Measurements from ENCODE around the gene CNOT2.
"Not testable (repeated sequence)": the region's sequence is repeated elsewhere in the genome, so short reads cannot be mapped to it uniquely, and the experiment has no call there.

The CNOT2 gene

GRCh38 chr12:70252832-70253231 is 9.6 kb downstream of the CNOT2 start:
- FAIRE-seq = no peak

- no peak for FAIRE-seq
These were observed 11.0 kb downstream of the CNOT2 start for GRCh38 chr12:70254225-70254624.

- FAIRE-seq = no peak
These were observed 11.6 kb downstream of the CNOT2 start for GRCh38 chr12:70254846-70255245.

- no peak for FAIRE-seq
These were observed 12.1 kb downstream of the CNOT2 start for GRCh38 chr12:70255311-70255710.

- no peak for FAIRE-seq
These were observed 15.6 kb downstream of the CNOT2 start for GRCh38 chr12:70258605-70259403.

- no peak for FAIRE-seq
These were observed 17.4 kb downstream of the CNOT2 start for GRCh38 chr12:70260646-70261045.

- FAIRE-seq = no peak
These were observed 21.0 kb downstream of the CNOT2 start for GRCh38 chr12:70264067-70264867.

GRCh38 chr12:70265132-70265531 is 21.9 kb downstream of the CNOT2 start:
- no peak for FAIRE-seq

- no peak for FAIRE-seq
These were observed 24.3 kb downstream of the CNOT2 start for GRCh38 chr12:70267550-70267949.

- no peak for FAIRE-seq
These were observed 25.7 kb downstream of the CNOT2 start for GRCh38 chr12:70268972-70269371.

GRCh38 chr12:70270108-70270507 is 26.9 kb downstream of the CNOT2 start:
- no peak for FAIRE-seq

- no peak for FAIRE-seq
These were observed 27.8 kb downstream of the CNOT2 start for GRCh38 chr12:70271025-70271424.

- FAIRE-seq = no peak
These were observed 29.3 kb downstream of the CNOT2 start for GRCh38 chr12:70272510-70272909.

- FAIRE-seq = no peak
These were observed 31.8 kb downstream of the CNOT2 start for GRCh38 chr12:70275045-70275444.

- no peak for FAIRE-seq
These were observed 34.7 kb downstream of the CNOT2 start for GRCh38 chr12:70277973-70278372.

- FAIRE-seq = no peak
These were observed 35.7 kb downstream of the CNOT2 start for GRCh38 chr12:70278945-70279344.

- FAIRE-seq = no peak
These were observed 40.0 kb downstream of the CNOT2 start for GRCh38 chr12:70283232-70283631.

GRCh38 chr12:70288817-70289216 is 45.6 kb downstream of the CNOT2 start:
- no peak for FAIRE-seq

- FAIRE-seq = no peak
These were observed 46.9 kb downstream of the CNOT2 start for GRCh38 chr12:70290116-70290515.

GRCh38 chr12:70292017-70292776 is 49.0 kb downstream of the CNOT2 start:
- FAIRE-seq = no peak

- FAIRE-seq = not testable (repeated sequence)
These were observed 61.7 kb downstream of the CNOT2 start for GRCh38 chr12:70304684-70305555.

GRCh38 chr12:70305794-70306193 is 62.6 kb downstream of the CNOT2 start:
- no peak for FAIRE-seq
